K562 (cell line): Measurements from ENCODE around the gene UCP3. TPM values are rescaled to one million over a fixed set of nuclear protein-coding genes. Genes with fewer than 3 reads are reported as not detected.
A peak's percentile ranks its signal among the peaks of the same experiment; 100 is the strongest.

Experiments
- ATAC-seq: fragments of 200-7000 bp; cut with Tn5 transposase; 3 replicates; pipeline ENCODE4 v1.9.1; 2020; ENCODE audit warnings: moderate library complexity
- BruUV-seq: library from RNA; stranded (reverse); fragments of 400-500 nt; replicated peaks from 2 replicates; lab custom pipeline; 2021; lab: Mats Ljungman, UMichigan
- CTCF ChIA-PET: fragments of 300-600 bp; formaldehyde crosslinking; extraction: SDS; loops from one replicate; lab custom pipeline; 2021; ENCODE audit warnings: low intra/inter-chr PET ratio; lab: Yijun Ruan, JAX
- POLR2A ChIA-PET: fragments of 300-600, 350-650 bp; sonication (Branson Sonifier 250); formaldehyde crosslinking; extraction: SDS; loops from one replicate; lab custom pipeline; 2021; ENCODE audit warnings: antibody characterized with exemption, inconsistent platforms; lab: Yijun Ruan, JAX
- DNase-seq, 4 experiments: peaks; one replicate each; pipeline versions ENCODE4 v3.0.0 to v3.0.0-alpha.2; 2011 to 2018; ENCODE audit warnings: low spot score in 3 of 4, mixed read lengths in 3 of 4; ENCODE audit errors: extremely low read depth in 1 of 4
- FAIRE-seq: peaks from 2 replicates; lab custom pipeline; 2011; peaks lifted over from hg19 to GRCh38; lab: Jason Lieb, UNC
- H2AFZ ChIP-seq: 2 replicates; pipeline ENCODE4 v1.6.0; 2011; ENCODE audit warnings: low read depth, low read length, control low read depth, inconsistent platforms
- H3K27ac ChIP-seq: fragments of 200-600 bp; 3 replicates; pipeline ENCODE4 v1.8.0; 2011; ENCODE audit warnings: low read depth, mild to moderate bottlenecking, control low read depth, inconsistent platforms, low read length, moderate library complexity, mixed read lengths; ENCODE audit errors: extremely low read depth
- H3K27me3 ChIP-seq, 2 experiments: fragments of 300-600 bp in 1 of 2; 2 replicates in 1 of 2; 3 replicates in 1 of 2; pipeline versions ENCODE4 v1.6.0 to v1.8.0; 2011; ENCODE audit warnings: inconsistent platforms in 2 of 2, low read length in 2 of 2, mild to moderate bottlenecking in 1 of 2, mixed read lengths in 1 of 2, moderate library complexity in 1 of 2; ENCODE audit not compliant: control insufficient read depth in 2 of 2, insufficient read depth in 2 of 2
- H3K36me3 ChIP-seq: fragments of 300-600 bp; 3 replicates; pipeline ENCODE4 v1.8.0; 2011; ENCODE audit warnings: mild to moderate bottlenecking, low read length, inconsistent platforms; ENCODE audit not compliant: control insufficient read depth, insufficient read depth
- H3K4me1 ChIP-seq, 2 experiments: fragments of 200-600 bp in 1 of 2; replicated peaks in 1 of 2; 2 replicates in 1 of 2; 3 replicates in 1 of 2; pipeline versions ENCODE4 v1.5.1 to v1.8.0; 2011; ENCODE audit warnings: inconsistent platforms in 2 of 2, low read length in 2 of 2, mild to moderate bottlenecking in 1 of 2, mixed read lengths in 1 of 2, moderate library complexity in 1 of 2; ENCODE audit not compliant: control insufficient read depth in 2 of 2, insufficient read depth in 2 of 2
- H3K4me2 ChIP-seq: 2 replicates; pipeline ENCODE4 v1.6.1; 2011; ENCODE audit warnings: low read length, control low read depth, inconsistent platforms, mixed read lengths; ENCODE audit not compliant: insufficient read depth
- H3K4me3 ChIP-seq: fragments of 200-600 bp; sonication (generic), shearing (Covaris generic); 2 replicates; pipeline ENCODE4 v1.5.1; 2016; ENCODE audit warnings: control low read depth, inconsistent platforms
- H3K79me2 ChIP-seq: fragments of 200-600 bp; 3 replicates; pipeline ENCODE4 v1.8.0; 2011; ENCODE audit warnings: low read length, inconsistent platforms; ENCODE audit not compliant: control insufficient read depth, insufficient read depth
- H3K9ac ChIP-seq, 2 experiments: 2 replicates each; pipeline versions ENCODE4 v1.6.0 to v1.6.1; 2011; ENCODE audit warnings: low read depth in 2 of 2, low read length in 2 of 2, control low read depth in 1 of 2, inconsistent platforms in 1 of 2, mild to moderate bottlenecking in 1 of 2, mixed read lengths in 1 of 2; ENCODE audit not compliant: insufficient read depth in 1 of 2
- H3K9me1 ChIP-seq: one replicate; pipeline ENCODE4 v1.6.0; 2011; ENCODE audit warnings: inconsistent platforms, mild to moderate bottlenecking, low read length, moderate library complexity; ENCODE audit not compliant: control insufficient read depth, insufficient read depth
- H3K9me3 ChIP-seq: replicated peaks from 2 replicates; pipeline ENCODE4 v1.5.1; 2011; ENCODE audit warnings: low read depth, low read length, inconsistent platforms; ENCODE audit not compliant: control insufficient read depth, insufficient read depth
- H4K20me1 ChIP-seq: replicated peaks from 2 replicates; pipeline ENCODE4 v1.6.1; 2011; ENCODE audit warnings: low read length, inconsistent platforms, mixed read lengths; ENCODE audit not compliant: control insufficient read depth, insufficient read depth
- ELF2 ChIP-seq: fragments of 250-450 bp; sonication (Bioruptor Pico); IDR thresholded peaks from 2 replicates; pipeline ENCODE4 v1.5.0; 2021; ENCODE audit warnings: mild to moderate bottlenecking
- GABPA ChIP-seq: fragments of 200-800 bp; sonication (Bioruptor generic); conservative IDR thresholded peaks from 2 replicates; pipeline ENCODE4 v1.6.1; 2016; ENCODE audit warnings: low read depth, missing genetic modification characterization, missing compliant biosample characterization
- NBN ChIP-seq: fragments of 450-650 bp; IDR thresholded peaks from 2 replicates; pipeline ENCODE4 v1.6.1; 2016; ENCODE audit warnings: low read depth, mild to moderate bottlenecking
- NFE2 ChIP-seq: IDR thresholded peaks from 2 replicates; pipeline ENCODE4 v1.6.1; 2014; ENCODE audit warnings: antibody characterized with exemption, low read depth
- POLR2A ChIP-seq: fragments of 450-650 bp; conservative IDR thresholded peaks from 2 replicates; pipeline ENCODE4 v1.6.1; 2016
- POLR2AphosphoS2 ChIP-seq: IDR thresholded peaks from 2 replicates; pipeline ENCODE4 v1.6.1; 2012; ENCODE audit warnings: low read length, improper control_type of control experiment
- POLR2AphosphoS5 ChIP-seq: IDR thresholded peaks from 2 replicates; pipeline ENCODE4 v1.6.1; 2011; ENCODE audit warnings: mild to moderate bottlenecking, low read depth, low read length, moderate library complexity; ENCODE audit not compliant: control insufficient read depth, insufficient read depth
- POLR2G ChIP-seq: fragments of 200-400 bp; formaldehyde crosslinking; IDR thresholded peaks from 2 replicates; pipeline ENCODE4 v1.6.1; 2017; ENCODE audit warnings: low read depth, mild to moderate bottlenecking, antibody characterized with exemption, low read length, moderate library complexity
- RBFOX2 ChIP-seq: fragments of 200-400 bp; formaldehyde crosslinking; IDR thresholded peaks from 2 replicates; pipeline ENCODE4 v1.6.1; 2017; ENCODE audit warnings: low read depth, mild to moderate bottlenecking, low read length, moderate library complexity
- RBM17 ChIP-seq: fragments of 200-400 bp; formaldehyde crosslinking; IDR thresholded peaks from 2 replicates; pipeline ENCODE4 v1.6.1; 2017; ENCODE audit warnings: low read depth, mild to moderate bottlenecking, low read length, borderline replicate concordance
- SPI1 ChIP-seq: IDR thresholded peaks from 2 replicates; pipeline ENCODE4 v1.6.1; 2011; ENCODE audit warnings: low read depth, low read length, control low read depth, borderline replicate concordance
- SUPT5H ChIP-seq: fragments of 450-650 bp; IDR thresholded peaks from 2 replicates; pipeline ENCODE4 v1.6.1; 2016
- TEAD2 ChIP-seq: fragments of 450-650 bp; IDR thresholded peaks from 2 replicates; pipeline ENCODE4 v1.6.1; 2016; ENCODE audit warnings: missing genetic modification characterization, control low read depth, missing compliant biosample characterization
- ZNF134 ChIP-seq: fragments of 250-450 bp; sonication (Bioruptor Pico); conservative IDR thresholded peaks from 2 replicates; pipeline ENCODE4 v1.4.0; 2020
- ZNF717 ChIP-seq: fragments of 250-450 bp; sonication (Bioruptor Pico); IDR thresholded peaks from 2 replicates; pipeline ENCODE4 v1.5.0; 2021
- WGBS: fragments of 100-300 bp; shearing (Covaris generic); methylation state at CpG from one replicate; pipeline ENCODE4 v1.1.6; 2016; ENCODE audit warnings: low coverage, mixed read lengths; ENCODE audit not compliant: insufficient coverage; ENCODE audit errors: missing lambda C conversion rate; 5-methylcytosine and 5-hydroxymethylcytosine counted together
- in situ Hi-C: fragments of 300-500 bp; cut with MboI; formaldehyde crosslinking; loops from 4 replicates; pipeline ENCODE4 v1.15.0; 2018; ENCODE audit warnings: inconsistent platforms, mixed read lengths
- intact Hi-C: fragments of 100-400 bp; cut with micrococcal nuclease; formaldehyde crosslinking; loops from 2 replicates; pipeline ENCODE4 v1.14.2; 2022
- polyA plus RNA-seq, 8 experiments: library from polyadenylated mRNA; depleted of rRNA in 4 of 8; stranded (reverse) in 5 of 8; unstranded in 3 of 8; fragments of >200 nt; fragmentation: Nextera tagmentation in 2 of 8; fragmentation: Illumina TruSeq in 1 of 8; extraction: Ambion mirVana in 2 of 8; extraction: Trizol in 1 of 8; gene quantifications; 2 replicates each; pipeline versions ENCODE4 v1.2.1 to v1.2.3, GENCODE V29; 2011 to 2014; ENCODE audit warnings: inconsistent platforms in 1 of 8, missing spikeins in 1 of 8
- total RNA-seq, 7 experiments: library from RNA; depleted of rRNA in 6 of 7; stranded (reverse); fragments of >200 nt in 6 of 7; fragmentation: Illumina TruSeq in 2 of 7; extraction: Trizol in 2 of 7; gene quantifications; 2 replicates each; pipeline versions ENCODE4 v1.2.1 to v1.2.3, GENCODE V29; 2011 to 2021; ENCODE audit warnings: low replicate concordance in 1 of 7
- TF ChIP-seq, protein P1 (sequence below): fragments of 250-450 bp; sonication (Bioruptor Pico); IDR thresholded peaks from 2 replicates; pipeline ENCODE4 v1.4.0; 2020
- TF ChIP-seq, protein P2 (sequence below), 2 experiments: fragments of 200-800 bp in 1 of 2; sonication (Bioruptor generic) in 1 of 2; sonication (generic) in 1 of 2; formaldehyde crosslinking in 1 of 2; IDR thresholded peaks in 1 of 2; conservative IDR thresholded peaks in 1 of 2; 2 replicates each; pipeline versions ENCODE4 v1.5.0 to v1.6.1; 2016 to 2020; ENCODE audit warnings: missing compliant biosample characterization in 1 of 2, missing genetic modification characterization in 1 of 2, missing genetic modification reagents in 1 of 2

UCP3 gene
- total and polyA plus RNA-seq, 9 of the 15 experiments (the other 6 are each of a cell fraction or from before 2014, with no cell fraction given) = 0.05 to 0.65 (median 0.25) TPM; not detected in 2

DNA sequence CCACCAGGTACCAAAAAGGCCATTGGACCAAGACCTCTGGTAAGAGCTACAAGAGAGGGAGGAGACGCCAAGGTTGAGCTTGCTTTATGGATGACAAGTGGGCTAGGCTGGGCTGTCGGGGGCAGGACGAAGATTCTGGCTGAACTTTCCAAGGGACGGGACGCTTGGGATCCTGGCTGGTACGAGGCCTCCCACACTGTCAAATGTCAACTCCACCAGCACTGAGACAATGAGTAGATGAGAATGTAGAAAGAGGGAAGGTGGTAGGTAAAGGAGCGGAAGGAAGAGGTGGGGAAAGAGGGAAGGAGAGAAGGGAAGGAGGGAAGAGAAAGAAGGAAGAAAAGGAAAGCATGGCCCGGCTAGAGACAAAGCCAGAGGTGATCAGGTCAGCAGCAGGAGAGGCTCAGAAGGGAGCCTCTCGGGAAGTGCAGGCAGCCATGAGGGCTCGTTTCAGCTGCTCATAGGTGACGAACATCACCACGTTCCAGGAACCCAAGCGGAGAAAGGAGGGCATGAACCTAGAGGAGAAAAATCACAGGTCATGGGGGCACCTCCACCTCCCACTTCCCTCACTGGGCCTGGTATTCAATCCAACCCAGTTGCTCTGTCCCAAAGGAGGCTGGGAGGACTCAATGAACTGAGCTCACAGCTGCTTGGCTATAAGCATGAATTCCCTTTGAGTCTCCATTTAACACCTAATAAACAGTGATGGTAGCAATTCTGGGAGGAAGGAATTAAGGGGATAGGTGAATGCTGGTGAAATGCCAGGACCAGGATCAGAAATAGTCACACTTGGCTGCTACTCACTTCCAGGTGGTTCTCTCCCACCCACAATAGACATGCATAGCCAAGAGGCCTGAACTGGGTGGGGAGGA, 34.0 kb downstream of the UCP3 start (continued):
- TF ChIP-seq, protein P1, sequence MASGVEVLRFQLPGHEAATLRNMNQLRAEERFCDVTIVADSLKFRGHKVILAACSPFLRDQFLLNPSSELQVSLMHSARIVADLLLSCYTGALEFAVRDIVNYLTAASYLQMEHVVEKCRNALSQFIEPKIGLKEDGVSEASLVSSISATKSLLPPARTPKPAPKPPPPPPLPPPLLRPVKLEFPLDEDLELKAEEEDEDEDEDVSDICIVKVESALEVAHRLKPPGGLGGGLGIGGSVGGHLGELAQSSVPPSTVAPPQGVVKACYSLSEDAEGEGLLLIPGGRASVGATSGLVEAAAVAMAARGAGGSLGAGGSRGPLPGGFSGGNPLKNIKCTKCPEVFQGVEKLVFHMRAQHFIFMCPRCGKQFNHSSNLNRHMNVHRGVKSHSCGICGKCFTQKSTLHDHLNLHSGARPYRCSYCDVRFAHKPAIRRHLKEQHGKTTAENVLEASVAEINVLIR (CRISPR knock-in tag) = no peak
- TF ChIP-seq ZNF717 (CRISPR knock-in tag) = no peak
- TF ChIP-seq RBFOX2 = 0 out of 2 replicates have a peak, but pooled peaks have one; percentile 6

DNA sequence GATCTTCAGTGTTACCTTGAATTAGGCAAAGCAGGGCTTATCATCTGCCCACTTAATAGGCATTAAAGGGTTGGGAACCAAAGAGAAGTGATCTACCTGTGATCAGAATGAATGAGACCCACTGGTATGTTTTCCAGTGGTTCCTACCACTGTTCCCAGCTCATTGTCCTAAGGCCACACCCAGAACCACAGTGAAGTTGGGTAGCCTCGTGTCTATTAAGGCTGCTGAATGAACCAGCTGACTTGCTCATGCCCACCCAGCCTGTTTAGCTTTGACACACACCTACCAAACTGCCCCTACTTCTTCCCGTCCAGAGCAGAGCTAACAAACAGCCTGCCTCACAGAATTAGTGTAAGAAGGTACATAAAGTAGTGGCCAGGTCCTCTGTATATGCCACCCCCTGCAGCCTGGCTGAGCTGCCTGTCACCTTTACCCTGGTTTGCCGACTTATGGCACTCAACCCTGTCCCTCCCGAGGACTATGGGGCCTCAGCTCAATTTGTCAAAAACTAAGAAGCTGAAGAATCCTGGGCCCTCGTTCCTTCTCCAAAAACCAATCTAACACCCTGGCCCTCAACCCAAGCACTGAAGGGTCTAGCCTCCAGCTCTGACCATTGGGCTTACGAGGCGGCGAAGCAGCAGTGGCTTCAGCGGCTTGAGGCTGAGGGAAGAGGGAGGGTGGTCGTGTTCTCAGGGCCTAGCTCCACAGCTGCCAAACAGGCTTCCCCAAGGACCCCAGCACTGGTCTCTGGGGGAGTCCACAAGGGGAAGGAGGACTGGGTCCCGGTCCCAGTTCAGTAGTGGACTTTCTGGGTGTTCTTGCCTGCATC, 36.0 kb downstream of the UCP3 start:
- no peak overlapping the region for H3K27ac ChIP-seq
- H3K9ac ChIP-seq = peak overlapping the region in 1 of 2 experiments; percentile 73; a peak in 1 of 4 replicates
- H3K4me2 ChIP-seq = no peak overlapping the region
- no TSS peak for BruUV-seq
- H3K4me3 ChIP-seq = no peak overlapping the region
- intact Hi-C loops (no loop called here), in situ Hi-C loops (no loop called here)
- FAIRE-seq (no peak), ATAC-seq (peak; percentile 11), DNase-seq (peak in 2 of 4 experiments; percentile 10 to 25)
- H3K79me2 ChIP-seq = no peaks in the 10 kb centered on the region
- H3K9me1 ChIP-seq = no peaks in the 10 kb centered on the region
- ChIA-PET CTCF (no interaction called here), POLR2A (interaction anchor here (0.6 to 5.7 kb wide), 10 partner anchors 8 to 267 kb away, joined by 3 to 54 read pairs (median 4); partner anchors contain the start of gene UCP2)
- peaks cover 14% of the 10 kb centered on the region for H4K20me1 ChIP-seq
- H3K27me3 ChIP-seq = no peaks in the 10 kb centered on the region
- WGBS = 63% methylated on average over 10 of the region's 11 CpGs
- no peaks in the 10 kb centered on the region for H3K9me3 ChIP-seq
- H2AFZ ChIP-seq = no peak overlapping the region
- H3K36me3 ChIP-seq = peaks cover 41% of the 10 kb centered on the region
- peaks cover 12 to 40% of the 10 kb centered on the region in 2 experiments; a peak in 4 of 5 replicates for H3K4me1 ChIP-seq
- TF ChIP-seq NFE2 (no peak), POLR2AphosphoS5 (no peak; the same call in 1 of the 2 replicates), SUPT5H (0 out of 2 replicates have a peak, but pooled peaks have one; percentile 21), POLR2A (peak; percentile 62; the same call in 1 of the 2 replicates), POLR2AphosphoS2 (peak; percentile 60; the same call in 1 of the 2 replicates), SPI1 (no peak), ELF2 (CRISPR knock-in tag) (no peak), GABPA (no peak), ZNF134 (CRISPR knock-in tag) (no peak), POLR2G (peak; percentile 59), RBM17 (no peak), TEAD2 (no peak), NBN (no peak)
- TF ChIP-seq, protein P2, sequence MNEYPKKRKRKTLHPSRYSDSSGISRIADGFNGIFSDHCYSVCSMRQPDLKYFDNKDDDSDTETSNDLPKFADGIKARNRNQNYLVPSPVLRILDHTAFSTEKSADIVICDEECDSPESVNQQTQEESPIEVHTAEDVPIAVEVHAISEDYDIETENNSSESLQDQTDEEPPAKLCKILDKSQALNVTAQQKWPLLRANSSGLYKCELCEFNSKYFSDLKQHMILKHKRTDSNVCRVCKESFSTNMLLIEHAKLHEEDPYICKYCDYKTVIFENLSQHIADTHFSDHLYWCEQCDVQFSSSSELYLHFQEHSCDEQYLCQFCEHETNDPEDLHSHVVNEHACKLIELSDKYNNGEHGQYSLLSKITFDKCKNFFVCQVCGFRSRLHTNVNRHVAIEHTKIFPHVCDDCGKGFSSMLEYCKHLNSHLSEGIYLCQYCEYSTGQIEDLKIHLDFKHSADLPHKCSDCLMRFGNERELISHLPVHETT (CRISPR knock-in tag; conservative IDR thresholded peaks at IDR 0.05 in 1 of 2, IDR thresholded peaks at IDR 0.05 in 1 of 2) = no peak
